Bone marrow (tissue), 2 donors: ENCODE results near the gene TNFAIP8L1.

Experiments used
- DNase-seq, 2 donors: peaks; one replicate each; lab custom pipeline; 2025; lab: John Stamatoyannopoulos, UW

Gene TNFAIP8L1

DNA sequence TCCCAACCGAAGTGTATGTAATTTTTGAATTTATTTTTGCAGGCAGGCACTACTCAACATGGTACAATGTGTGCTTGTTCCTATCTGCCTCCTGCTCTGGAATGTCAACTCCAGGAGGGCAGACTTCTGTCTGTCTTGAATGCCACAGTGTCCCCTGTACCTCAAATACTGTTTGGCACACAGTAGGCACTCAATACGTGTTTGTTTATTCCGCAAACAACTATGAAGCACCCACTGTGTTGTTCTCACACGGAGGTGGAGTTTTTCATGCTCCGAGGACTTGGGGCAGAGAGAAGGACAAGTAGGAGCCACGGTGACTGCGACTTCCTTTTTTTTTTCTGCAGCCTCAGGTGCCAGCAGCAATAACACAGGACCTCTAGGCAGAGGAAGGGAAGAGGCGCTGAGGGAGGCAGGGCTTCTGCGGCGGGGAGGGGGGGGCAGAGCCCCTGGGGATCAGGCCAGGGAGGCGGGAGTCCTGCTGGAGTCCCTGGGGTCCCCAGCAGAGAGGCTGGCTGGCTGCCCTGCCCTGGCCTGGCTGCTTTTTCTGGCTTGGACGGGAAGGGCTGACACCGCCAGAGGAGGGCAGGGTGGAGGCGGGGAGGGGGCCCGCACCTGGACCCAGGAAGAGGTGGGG, 29.3 kb upstream of the TNFAIP8L1 start:
- peak in 1 of 2 donors; percentile 12 for DNase-seq

DNA sequence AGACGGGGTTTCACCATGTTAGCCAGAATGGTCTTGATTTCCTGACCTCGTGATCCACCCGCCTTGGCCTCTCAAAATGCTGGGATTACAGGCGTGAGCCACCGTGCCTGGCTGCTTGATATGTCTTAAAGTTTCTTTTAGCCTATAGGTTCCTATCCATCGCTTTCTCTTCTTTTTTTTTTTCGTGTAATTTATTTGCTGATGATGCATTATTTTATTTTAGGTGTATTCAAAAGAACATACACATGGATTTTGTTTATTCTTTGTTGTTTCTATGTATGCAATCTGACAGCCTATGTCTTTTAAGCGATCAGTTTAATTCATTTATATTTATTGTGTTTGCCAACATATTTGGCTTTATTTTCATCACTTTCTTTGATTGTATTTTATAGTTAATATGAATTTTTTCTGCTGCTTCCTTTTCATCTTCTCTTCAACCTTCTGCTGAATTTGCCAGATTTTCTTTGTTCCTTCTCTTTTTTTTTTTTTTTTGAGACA, 26.0 kb upstream of the TNFAIP8L1 start:
- DNase-seq, result no peak

DNA sequence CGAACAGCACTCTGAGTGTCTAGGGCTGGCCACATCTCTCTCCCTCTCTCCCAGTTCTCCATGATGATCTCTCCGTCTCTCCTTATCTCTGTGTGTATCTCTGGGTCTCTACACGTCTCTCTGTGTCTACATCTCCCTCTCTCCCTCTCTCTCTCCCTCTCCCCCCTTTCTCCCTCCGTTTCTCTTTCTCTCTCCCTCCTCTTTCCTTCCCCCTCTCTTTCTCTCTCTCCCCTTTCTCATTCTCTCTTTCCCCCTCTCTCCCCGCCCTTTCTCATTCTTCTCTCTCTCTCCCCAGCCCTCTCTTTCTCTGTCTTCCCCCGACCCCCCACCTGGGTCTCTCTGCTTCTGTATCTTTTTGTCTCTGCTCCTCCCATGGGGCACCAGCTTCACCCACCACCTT, 21.3 kb upstream of the TNFAIP8L1 start:
- no peak for DNase-seq

DNA sequence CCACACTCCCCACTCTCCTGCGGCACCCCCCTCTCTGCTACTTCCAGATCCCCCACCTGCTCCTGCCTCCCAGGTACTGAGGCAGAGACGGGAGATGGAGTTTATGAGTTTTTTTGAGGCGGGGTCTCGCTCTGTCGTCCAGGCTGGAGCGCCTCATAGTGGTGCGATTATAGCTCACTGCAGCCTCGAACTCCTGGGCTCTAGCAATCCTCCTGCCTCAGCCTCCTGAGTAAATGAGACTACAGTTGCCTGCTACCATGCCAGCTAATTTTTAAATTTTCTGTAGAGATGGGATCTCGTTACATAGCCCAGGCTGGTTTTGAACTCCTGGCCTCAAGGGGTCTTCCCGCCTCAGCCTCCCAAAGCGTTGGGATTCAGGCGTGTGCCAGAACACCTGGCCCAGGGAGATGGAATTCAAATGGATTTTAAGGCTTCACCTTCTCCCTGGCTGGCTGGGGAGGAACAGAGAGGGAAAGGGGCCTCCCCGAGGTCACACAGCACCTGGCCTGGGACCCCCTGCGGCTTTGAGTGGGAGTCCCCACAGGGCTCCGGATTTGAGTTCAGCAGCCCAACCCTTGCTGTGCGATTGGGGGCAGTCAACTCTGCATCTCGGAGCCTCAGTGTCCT, 19.5 kb upstream of the TNFAIP8L1 start:
- no peak for DNase-seq

DNA sequence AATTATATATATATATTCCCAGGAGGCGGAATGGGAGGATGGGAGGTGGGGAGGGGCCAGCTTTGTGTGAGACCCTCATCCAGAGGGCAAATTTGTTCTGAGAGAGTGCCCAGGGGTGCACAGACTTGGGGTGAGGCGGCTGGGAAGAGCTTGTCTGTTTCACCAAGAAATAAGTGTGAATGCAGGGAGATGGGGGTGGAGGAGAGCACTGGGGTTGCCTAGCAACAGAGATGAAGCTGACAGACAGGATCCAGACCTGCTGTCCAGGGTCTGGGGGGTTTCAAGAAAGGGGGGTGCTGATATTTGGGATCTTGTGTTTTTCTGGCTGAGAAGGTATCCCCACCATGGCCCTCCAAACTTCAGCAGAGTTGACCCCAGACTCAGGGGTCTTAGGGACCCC, 18.6 kb upstream of the TNFAIP8L1 start:
- DNase-seq, result no peak

DNA sequence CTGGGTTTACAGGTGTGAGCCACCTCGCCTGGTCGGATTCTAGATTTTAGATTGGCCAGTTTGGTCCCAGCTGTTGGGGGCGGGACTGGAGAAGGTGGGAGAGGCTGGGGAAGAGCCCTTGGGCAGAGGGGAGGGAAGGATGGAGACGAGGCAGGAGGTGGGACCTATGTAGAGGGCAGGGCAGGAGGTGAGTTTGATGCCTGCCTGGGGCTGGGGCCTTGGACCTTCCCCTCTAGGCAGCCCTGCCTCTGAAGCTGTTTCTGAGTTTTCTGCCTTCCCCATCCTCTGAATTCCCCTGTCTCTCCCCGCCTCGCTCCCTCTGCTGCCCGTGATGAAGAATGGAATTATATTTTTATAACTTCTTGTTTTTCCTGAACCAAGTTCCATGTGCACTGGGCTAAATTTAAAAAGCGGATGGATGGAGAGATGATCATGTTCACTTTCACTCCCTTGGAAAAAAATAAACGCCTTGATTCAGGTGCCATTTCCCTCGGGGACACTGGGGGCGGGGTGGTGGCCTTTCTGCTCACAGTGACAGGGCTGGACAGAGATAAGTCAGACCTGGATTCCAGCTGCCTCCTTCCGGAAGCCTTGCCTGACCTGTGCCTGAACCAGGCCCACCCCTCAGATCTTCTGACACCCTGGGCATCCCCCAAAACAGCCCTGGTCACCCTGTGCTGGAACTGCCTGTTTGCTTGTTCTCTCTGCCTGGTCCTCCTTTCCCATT, 16.5 kb upstream of the TNFAIP8L1 start:
- DNase-seq, result no peak

DNA sequence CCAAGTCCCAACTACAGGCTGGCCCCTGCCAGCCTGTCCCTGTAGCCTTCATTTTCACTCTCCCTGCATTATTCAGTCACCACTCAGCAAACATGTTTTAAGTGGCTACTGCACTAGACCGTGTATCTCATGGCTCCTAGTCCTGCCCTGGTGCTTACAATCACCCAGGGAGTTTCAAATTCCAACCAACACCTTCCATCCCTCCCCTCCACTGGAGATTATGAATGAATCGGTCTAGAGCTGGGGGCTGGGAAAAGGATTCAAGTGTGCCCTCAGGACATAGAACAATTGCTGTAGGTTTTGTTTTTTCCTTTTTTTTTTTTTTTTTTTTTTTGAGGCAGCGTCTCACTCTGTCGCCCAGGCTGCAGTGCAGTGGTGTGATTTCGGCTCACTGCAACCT, 15.0 kb upstream of the TNFAIP8L1 start:
- no peak for DNase-seq

DNA sequence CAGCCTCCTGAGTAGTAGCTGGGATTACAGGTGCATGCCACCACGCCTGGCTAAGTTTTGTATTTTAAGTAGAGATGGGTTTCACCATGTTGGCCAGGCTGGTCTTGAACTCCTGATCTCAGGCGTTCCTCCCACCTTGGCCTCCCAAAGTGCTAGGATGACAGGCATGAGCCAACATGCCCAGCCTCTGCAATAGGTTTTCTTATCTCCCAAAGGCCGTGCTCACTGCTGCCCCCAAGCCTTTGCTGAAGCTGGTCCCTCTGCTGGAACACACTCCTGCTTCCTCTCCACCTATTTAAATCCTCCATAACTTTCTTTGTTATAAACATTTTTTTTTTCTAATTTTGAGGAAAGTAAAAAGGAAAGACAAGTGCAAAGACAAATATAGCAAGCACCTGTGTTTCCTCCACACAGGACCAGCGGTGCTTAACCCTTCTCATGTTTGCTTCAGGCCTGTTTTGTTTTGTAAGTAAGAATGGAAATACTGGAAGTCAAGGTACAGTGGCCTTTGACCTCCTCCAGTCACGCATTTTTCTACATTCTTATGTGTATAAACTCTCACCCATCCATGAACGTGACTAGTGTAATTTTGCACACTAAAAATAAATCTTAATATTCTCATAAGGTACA, 14.5 kb upstream of the TNFAIP8L1 start:
- no peak for DNase-seq

DNA sequence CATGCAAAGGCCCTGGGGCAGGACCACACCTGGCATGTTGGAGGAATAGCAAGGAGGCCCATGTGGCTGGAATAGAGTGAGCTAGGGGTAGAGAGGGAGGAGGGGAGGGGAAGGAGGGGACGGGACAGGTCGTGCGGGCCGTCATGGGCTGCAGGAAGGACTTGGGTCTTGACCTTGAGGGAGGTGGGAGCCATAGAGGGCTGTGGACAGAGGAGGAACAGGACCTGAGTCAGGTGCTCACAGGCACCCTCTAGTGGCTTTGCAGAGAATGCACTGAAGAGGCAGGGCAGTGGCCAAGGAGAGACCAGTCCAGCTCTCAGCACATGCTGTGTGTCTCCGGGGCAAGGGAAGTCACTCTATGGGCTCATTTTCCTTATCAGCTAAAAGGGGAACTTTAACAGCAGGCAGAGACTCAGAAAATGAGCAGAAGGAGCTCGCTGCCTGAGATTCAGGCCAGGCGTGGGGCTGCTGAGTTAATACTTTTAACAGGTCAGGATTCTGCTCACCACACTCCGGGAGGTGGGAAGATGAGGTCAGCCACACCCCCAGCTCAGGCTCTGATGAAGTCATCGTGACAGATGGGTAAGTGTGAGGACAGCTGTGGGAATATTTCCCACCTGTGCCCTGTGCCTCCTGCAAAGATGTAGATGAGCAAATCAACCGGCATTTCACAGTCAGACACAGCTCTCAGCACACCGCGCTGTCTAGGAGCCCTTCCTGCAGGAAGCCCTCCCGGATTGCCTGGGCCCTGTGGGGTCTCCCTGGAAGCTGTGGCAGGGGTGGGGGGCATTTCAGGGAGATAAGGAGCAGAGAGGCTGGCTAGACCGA, 6.0 kb upstream of the TNFAIP8L1 start:
- DNase-seq, result peak; percentile 45 to 82

DNA sequence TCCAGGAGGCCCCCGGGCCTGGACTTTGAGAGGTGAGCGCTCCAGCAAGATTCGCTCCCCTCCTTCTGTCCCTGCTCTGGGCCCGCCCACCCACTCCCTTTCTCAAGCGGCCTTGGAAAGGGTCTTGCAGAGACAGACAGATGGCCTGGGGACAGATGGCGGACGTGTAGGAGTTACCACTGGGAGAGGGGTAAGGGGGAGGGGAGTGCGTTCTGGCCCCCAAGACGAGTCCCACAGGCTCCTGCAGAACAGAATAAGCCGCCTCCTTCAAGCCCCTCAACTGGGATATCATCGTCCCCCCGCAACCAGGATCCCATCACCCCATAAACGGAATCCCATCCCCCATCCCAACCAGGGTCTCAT, 3.6 kb upstream of the TNFAIP8L1 start:
- DNase-seq, result no peak

DNA sequence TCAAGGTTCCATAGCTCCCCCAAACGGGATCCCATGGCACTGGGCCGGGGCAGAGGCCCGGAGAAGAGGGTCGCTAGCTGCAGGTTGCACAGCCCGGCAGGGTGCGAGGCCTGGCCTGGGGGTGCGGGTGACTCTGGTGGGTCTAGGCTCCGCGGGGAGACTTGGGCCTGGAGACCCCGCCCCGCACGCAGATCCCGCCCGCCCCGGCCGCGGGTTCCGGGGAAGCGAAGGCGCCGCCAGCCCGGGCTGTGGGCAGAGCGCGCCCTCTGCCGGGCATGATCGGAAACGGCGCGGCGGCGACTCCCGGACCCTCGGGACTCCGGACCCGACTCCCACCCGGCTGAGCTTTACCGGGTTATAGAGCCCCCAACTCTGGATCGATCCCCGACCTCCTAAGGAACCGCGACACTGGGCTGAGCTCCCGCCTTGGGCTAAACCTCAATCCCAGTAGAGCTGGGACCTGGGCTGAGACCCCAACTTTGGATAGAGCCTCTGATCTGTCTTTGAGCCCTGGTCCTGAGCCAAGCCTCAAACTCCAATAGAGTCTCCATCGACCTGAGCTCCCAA, 3.1 kb upstream of the TNFAIP8L1 start:
- DNase-seq, result peak; percentile 56 to 71

DNA sequence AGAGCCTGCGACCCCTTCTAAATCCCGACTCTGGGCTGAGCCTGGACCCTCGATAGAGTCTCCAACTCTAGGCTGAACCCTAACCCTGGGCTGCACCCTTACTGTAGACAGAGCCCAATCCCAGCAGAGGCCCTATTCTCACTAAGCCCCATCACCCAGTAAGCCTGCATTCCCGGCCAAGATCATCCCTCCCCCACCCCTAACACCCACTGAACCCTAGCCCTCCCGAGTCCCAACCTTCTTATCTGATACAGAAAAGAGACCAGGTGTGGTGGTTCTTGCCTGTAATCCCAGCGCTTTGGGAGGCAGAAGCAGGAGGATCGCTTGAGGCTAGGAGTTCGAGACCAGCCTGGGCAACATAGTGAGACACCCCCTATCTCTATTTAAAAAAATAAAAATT, 2.6 kb upstream of the TNFAIP8L1 start:
- DNase-seq, result no peak

DNA sequence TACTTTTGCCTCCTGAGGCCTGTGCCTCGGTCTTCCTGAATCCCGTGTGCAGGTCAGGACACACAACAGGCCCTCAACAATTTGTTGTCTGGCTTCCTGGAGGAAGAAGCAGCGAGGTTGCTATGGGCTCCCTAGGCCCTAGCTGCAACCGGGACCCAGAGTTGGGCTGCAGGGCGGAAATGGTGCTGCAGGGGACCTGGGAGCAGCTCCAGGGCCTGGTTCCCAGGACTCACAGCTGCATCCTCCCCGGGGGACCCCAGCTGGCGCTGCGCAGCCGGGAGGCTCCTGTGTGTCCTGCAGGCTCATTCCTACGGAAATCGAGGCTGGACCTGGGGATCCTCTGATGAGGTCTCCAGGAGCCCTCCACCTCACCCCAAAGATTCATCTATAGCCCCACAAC, 999 bp upstream of the TNFAIP8L1 start:
- no peak for DNase-seq

DNA sequence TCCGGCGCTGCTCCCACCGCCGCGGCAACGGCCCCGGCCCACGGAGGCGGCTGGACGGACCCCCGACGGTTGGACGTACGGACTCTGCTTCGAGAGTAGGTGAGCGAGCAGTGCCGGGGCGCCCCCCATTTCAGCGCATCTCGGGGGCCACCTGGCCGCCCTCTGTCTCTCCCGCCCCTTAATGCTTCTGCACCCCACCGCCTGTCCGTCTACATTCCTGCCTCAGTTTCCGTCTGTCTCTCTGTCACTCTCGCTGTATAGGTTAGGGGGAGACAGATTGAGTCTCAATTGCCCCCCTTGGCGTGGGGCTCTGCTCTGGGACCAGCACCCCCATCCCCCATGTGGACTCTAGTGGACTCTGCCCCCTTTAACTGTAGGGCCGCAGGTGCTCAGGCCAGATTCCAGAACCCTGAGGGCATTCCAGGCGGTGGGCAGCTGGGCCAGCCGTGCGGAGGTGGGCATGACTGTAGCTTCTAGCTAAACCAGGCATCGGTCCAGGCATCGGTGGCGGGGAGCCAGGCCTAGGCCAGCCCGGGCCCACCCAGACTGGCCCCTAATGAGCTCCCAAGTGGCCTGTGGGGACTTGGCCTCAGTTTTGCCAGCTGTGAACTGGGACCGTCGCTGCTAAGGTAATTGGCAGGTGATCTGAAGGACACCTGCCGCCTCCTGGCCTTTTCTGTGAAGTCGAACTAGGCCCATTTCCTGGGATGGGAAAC, 373 bp downstream of the TNFAIP8L1 start:
- DNase-seq, result no peak

DNA sequence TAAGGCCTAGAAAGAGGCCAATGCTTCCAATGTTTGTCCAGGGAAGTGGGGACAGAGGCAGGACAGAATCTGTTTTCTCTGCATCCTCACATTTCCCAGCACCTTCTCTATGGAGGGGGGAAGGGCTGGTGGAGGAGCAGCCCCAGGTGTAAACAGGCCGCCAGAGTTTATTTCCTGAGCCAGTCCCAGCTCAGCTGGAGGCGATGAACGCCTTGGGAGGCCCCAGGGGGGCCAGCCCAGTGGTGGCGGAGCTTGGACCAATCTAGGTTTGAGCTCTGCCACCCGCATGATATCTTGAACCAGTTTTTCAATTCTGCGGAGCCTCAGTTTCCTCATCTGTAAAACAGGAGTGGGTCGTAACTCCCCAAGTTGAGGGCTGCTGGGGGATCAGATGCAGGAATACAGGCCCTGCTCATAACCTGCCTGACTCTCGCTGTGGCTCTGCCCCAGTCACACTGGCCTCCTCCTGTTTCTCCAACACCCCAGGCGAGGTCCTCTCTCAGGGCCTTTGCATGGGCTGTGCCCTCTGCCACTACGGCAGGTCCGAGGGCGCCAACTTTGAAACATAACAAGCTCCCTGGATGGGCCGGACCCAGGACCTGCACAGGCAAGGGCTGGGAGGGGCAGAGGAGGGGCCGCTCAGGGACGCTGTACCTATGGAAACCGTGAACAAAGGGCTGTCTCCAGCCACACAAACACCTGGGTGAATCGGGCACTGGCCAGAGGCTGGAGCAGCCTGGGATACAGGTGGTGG, 1.1 kb downstream of the TNFAIP8L1 start:
- DNase-seq, result no peak

DNA sequence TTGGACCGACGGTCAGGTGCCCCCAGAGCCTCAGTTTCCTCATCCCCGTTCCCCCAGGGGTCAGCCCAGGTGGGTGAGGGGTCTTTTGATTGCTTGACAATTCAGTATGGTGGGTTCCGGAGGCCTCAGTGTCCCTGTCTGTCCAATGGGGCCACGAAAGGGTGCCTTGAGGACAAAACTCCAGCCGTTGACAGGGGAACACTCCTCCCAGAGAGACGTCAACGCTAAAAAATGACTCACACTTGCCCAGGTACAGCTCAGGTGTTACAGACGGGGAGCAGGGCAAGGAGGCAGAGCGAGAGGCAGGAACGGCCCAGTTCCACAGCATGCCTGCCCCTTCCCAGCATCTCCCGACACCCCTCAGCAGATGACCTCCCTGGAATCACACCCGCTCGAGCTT, 1.8 kb downstream of the TNFAIP8L1 start:
- no peak for DNase-seq

DNA sequence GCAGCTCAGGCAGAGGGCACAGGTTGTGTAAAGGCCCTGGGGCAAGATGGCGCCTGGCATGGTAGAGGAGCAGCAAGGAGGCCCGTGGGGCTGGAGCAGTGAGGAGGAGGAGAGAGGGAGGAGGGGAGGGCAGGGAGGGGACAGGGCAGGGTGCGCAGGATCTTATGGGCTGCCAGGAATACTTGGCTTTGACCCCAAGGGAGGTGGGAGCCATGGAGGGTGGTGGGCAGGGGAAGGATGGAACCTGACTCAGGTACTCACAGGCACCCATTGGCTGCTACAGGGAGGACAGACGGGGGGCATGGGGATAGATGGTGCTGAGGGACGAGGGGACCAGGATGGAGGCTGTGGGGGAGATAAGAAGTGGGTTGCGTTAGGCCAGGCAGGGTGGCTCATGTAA, 3.3 kb downstream of the TNFAIP8L1 start:
- DNase-seq, result no peak

DNA sequence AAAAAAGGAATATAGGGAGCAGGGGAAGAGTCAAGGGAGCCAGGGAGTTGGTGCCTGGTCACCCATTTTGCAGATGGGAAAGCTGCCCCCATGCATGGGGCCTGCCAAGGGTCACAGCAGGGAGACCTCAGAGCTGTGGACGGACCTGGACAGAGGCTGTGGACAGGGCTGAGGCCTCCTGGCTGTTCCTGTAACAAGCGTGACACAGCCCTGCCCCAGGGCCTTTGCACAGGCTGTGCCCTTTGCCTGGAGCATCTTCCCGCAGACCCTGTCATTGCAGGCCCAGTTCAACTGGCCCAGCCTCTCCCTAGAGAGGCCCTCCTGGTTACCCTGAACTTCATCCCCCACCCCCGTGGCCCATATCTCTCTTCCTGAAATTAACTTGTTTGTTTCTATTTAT, 6.4 kb downstream of the TNFAIP8L1 start:
- no peak for DNase-seq

DNA sequence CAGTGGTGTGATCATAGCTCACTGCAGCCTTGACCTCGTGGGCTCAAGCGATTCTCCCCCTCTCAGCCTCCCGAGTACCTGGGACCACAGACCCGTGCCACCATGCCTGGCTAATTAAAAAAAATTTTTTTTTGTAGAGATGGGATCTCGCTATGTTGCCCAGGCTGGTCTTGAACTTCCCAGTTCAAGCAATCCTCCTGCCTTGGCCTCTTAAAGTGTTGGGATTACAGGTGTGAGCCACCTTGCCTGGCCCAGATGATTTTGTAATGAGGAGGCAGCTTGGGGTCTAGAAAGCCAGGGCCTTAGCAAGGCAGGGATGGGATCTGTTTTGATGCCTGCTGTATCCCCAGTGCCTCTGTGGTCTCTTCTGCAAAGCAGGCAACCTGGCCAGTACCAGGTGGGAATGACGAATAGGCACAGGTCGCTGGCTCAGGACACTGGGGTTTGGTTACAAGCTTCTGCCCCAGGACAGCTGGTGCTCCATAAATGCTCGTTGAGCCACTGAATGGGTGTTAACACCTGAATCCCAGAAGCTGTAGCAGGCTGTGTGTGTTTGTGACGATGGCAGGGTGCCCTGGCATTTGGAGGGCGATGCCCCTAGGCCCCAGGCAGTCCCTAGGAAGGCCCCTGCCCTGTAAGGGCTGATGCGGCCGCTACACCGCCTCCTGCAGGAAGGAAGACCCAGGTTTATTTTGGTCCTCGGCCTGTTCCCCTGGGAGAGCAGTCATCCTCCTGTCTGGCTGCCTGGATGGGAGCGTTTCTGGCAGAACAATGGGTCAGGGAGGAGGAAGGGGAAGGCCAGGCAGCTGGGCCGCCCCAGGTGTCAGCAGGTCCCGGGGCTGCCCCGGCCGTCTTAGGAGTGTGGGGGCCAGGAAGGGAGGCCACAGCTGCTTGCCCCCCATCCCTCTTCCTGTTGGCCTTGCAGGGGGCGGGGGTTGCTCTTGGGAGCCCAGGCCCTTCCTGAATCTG, 8.6 kb downstream of the TNFAIP8L1 start:
- no peak for DNase-seq
